ENCODE measurements around the gene TNPO3. TPM values are rescaled to one million over a fixed set of nuclear protein-coding genes. Genes with fewer than 3 reads are reported as not detected.

Gene TNPO3
- total RNA-seq, 3 donors from 2014 or later (not counting 1 experiment from before 2014, with no cell fraction given), result 33.9 to 41.1 (median 37.9) TPM

DNA sequence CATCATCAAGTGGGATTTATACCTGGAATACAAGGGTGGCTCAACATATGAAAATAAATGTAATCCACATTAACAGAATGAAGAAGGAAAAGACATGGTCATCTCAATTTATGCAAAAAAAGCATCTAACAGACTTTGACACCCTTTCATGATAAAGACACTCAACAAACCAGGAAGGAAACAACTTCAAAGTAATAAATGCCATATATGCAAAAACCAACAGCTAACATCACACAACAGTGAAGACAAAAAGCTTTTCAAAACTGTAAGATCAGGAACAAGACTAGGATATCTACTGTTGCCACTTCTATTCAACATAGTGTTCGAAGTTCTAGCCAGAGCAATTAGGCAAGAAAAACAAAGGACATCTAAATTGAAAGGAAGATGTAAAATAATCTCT is 22.9 kb downstream of the TNPO3 start:
- Histone ChIP-seq H3K27me3 (ENCODE audit: control insufficient read depth, insufficient read depth, low read length) (no peaks in the 10 kb centered on the region), H3K27ac (ENCODE audit: low read length) (no peak overlapping the region), H3K9me3 (ENCODE audit: control insufficient read depth, insufficient read depth, low read length) (no peaks in the 10 kb centered on the region), H3K4me1 (ENCODE audit: control insufficient read depth, insufficient read depth, low read length) (no peaks in the 10 kb centered on the region), H3K4me3 (ENCODE audit: low read length) (no peak overlapping the region), H3K36me3 (ENCODE audit: control insufficient read depth, insufficient read depth, low read length) (peaks cover 12% of the 10 kb centered on the region)
- intact Hi-C loops (cut with micrococcal nuclease), result no loop called here
- no peaks in the 10 kb centered on the region for H3K27me3 Mint-ChIP-seq (ENCODE audit: low read depth in 2 of 2)
- peaks cover 60 to 67% of the 10 kb centered on the region in 2 donors for H3K4me1 Mint-ChIP-seq
- DNase-seq (no peak), ATAC-seq (no peak)
- TF ChIP-seq, protein P1, sequence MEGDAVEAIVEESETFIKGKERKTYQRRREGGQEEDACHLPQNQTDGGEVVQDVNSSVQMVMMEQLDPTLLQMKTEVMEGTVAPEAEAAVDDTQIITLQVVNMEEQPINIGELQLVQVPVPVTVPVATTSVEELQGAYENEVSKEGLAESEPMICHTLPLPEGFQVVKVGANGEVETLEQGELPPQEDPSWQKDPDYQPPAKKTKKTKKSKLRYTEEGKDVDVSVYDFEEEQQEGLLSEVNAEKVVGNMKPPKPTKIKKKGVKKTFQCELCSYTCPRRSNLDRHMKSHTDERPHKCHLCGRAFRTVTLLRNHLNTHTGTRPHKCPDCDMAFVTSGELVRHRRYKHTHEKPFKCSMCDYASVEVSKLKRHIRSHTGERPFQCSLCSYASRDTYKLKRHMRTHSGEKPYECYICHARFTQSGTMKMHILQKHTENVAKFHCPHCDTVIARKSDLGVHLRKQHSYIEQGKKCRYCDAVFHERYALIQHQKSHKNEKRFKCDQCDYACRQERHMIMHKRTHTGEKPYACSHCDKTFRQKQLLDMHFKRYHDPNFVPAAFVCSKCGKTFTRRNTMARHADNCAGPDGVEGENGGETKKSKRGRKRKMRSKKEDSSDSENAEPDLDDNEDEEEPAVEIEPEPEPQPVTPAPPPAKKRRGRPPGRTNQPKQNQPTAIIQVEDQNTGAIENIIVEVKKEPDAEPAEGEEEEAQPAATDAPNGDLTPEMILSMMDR (IDR thresholded peaks at IDR 0.05), result no peak
- H3K9me3 Mint-ChIP-seq, result no peaks in the 10 kb centered on the region
- WGBS (ENCODE audit: insufficient coverage), result no CpG with 5 or more reads among the region's 1 CpG
- H3K36me3 Mint-ChIP-seq, result no peaks in the 10 kb centered on the region
- peak overlapping the region; percentile 25 to 50 for H3K27ac Mint-ChIP-seq
- no peak overlapping the region for H3K4me3 Mint-ChIP-seq

DNA sequence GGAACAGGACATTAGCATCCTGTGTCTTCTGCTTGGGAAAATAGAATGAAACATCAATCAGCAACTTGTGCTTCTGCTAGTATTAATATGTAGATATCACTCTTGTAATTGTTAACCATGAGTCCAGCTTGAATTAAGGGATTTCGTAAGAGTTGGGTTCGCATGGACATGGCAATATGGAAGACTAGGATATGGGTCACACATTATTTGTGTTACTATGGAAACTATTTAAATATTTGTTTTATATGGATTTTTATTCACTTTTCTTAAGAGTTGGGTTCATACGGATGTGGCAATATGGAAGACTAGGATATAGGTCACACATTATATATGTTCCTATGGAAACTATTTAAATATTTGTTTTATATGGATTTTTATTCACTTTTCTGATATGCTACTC is 24.5 kb downstream of the TNPO3 start:
- Histone ChIP-seq H3K9me3 (ENCODE audit: control insufficient read depth, insufficient read depth, low read length) (no peaks in the 10 kb centered on the region), H3K4me3 (ENCODE audit: low read length) (no peak overlapping the region), H3K36me3 (ENCODE audit: control insufficient read depth, insufficient read depth, low read length) (peaks cover 12% of the 10 kb centered on the region), H3K27me3 (ENCODE audit: control insufficient read depth, insufficient read depth, low read length) (no peaks in the 10 kb centered on the region), H3K27ac (ENCODE audit: low read length) (no peak overlapping the region), H3K4me1 (ENCODE audit: control insufficient read depth, insufficient read depth, low read length) (peaks cover 3% of the 10 kb centered on the region)
- H3K27ac Mint-ChIP-seq, result no peak overlapping the region
- WGBS (ENCODE audit: insufficient coverage), result 100% methylated on average over 2 of the region's 3 CpGs
- no peaks in the 10 kb centered on the region for H3K36me3 Mint-ChIP-seq
- TF ChIP-seq, protein P1 (IDR thresholded peaks at IDR 0.05), result no peak
- no peaks in the 10 kb centered on the region for H3K9me3 Mint-ChIP-seq
- intact Hi-C loops (cut with micrococcal nuclease), result no loop called here
- H3K4me1 Mint-ChIP-seq, result peaks cover 55 to 56% of the 10 kb centered on the region in 2 donors
- H3K27me3 Mint-ChIP-seq (ENCODE audit: low read depth in 2 of 2), result no peaks in the 10 kb centered on the region
- ATAC-seq (no peak), DNase-seq (no peak)
- H3K4me3 Mint-ChIP-seq, result no peak overlapping the region

DNA sequence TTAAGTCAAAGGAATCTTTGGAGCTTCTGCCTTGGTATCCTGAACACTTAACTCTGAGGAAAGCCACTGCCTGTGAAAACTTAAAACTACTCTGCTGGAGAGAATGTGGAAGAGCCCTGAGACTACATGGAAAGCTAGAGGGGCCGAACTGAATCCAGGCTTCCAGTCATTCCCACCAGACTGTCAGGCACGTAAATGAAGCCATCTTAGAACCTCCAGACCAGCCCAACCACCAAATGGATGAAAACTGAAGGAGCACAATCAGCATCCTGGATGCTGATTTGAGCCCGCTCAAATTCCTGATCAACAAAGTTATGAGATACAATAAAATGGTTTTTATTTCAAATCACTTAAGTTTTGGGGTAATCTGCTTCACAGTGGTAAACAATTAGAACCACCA is 30.8 kb downstream of the TNPO3 start:
- no peaks in the 10 kb centered on the region for H3K9me3 Mint-ChIP-seq
- no peaks in the 10 kb centered on the region for H3K36me3 Mint-ChIP-seq
- H3K27ac Mint-ChIP-seq, result peak overlapping the region; percentile 2 to 70
- no peaks in the 10 kb centered on the region for H3K27me3 Mint-ChIP-seq (ENCODE audit: low read depth in 2 of 2)
- 100% methylated on average over 2 of the region's 3 CpGs for WGBS (ENCODE audit: insufficient coverage)
- intact Hi-C loops (cut with micrococcal nuclease), result no loop called here
- peak overlapping the region; percentile 9 for H3K4me3 Mint-ChIP-seq
- TF ChIP-seq, protein P1 (IDR thresholded peaks at IDR 0.05), result no peak
- ATAC-seq (no peak), DNase-seq (no peak)
- H3K4me1 Mint-ChIP-seq, result peaks cover 59 to 62% of the 10 kb centered on the region in 2 donors
- Histone ChIP-seq H3K4me3 (ENCODE audit: low read length) (no peak overlapping the region), H3K9me3 (ENCODE audit: control insufficient read depth, insufficient read depth, low read length) (no peaks in the 10 kb centered on the region), H3K36me3 (ENCODE audit: control insufficient read depth, insufficient read depth, low read length) (peaks cover 4% of the 10 kb centered on the region), H3K27ac (ENCODE audit: low read length) (no peak overlapping the region), H3K27me3 (ENCODE audit: control insufficient read depth, insufficient read depth, low read length) (no peaks in the 10 kb centered on the region), H3K4me1 (ENCODE audit: control insufficient read depth, insufficient read depth, low read length) (peaks cover 9% of the 10 kb centered on the region)

DNA sequence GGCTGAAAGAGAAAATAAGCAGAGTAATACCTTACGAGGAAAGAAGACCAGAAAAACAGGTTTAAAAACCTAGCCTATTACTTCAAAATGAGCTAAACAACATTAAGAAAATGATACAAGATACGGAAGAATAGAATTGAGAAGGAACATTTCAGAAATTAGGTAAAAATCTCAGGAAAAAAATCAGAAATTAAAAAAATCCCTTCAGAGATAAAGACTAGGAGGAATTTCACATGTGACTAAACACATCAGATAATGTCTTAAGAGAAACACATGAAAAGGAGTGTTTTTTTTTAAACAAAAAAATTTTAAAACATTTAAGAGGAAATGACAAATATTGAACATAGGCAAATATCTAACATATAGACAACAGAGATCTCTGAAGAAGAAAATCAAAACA is 33.3 kb downstream of the TNPO3 start:
- DNase-seq, result no peak
- H3K27me3 Mint-ChIP-seq (ENCODE audit: low read depth in 2 of 2), result no peaks in the 10 kb centered on the region
- H3K27ac Mint-ChIP-seq, result peak overlapping the region in 1 of 2 donors; percentile 9
- intact Hi-C loops (cut with micrococcal nuclease), result no loop called here
- TF ChIP-seq, protein P1 (IDR thresholded peaks at IDR 0.05), result no peak
- no peak overlapping the region for H3K27ac ChIP-seq (ENCODE audit: low read length)
- peaks cover 44 to 55% of the 10 kb centered on the region in 2 donors for H3K4me1 Mint-ChIP-seq
- no peaks in the 10 kb centered on the region for H3K9me3 ChIP-seq (ENCODE audit: control insufficient read depth, insufficient read depth, low read length)
- H3K4me3 Mint-ChIP-seq, result no peak overlapping the region
- no peaks in the 10 kb centered on the region for H3K36me3 Mint-ChIP-seq
- no peaks in the 10 kb centered on the region for H3K9me3 Mint-ChIP-seq
- peaks cover 11% of the 10 kb centered on the region for H3K36me3 ChIP-seq (ENCODE audit: control insufficient read depth, insufficient read depth, low read length)
- peaks cover 9% of the 10 kb centered on the region for H3K4me1 ChIP-seq (ENCODE audit: control insufficient read depth, insufficient read depth, low read length)
- H3K4me3 ChIP-seq (ENCODE audit: low read length), result no peak overlapping the region
- no CpG with 5 or more reads among the region's 2 CpGs for WGBS (ENCODE audit: insufficient coverage)
- no peaks in the 10 kb centered on the region for H3K27me3 ChIP-seq (ENCODE audit: control insufficient read depth, insufficient read depth, low read length)
- no peak for ATAC-seq

All from natural killer cell (primary cell).